PC-3 (cell line): Measurements from ENCODE around the gene ETV6.

Experiments
- CTCF ChIP-seq: fragments of 300-600 bp; sonication (generic); conservative IDR thresholded peaks from 2 replicates; pipeline ENCODE4 v1.5.1; 2017; ENCODE audit warnings: antibody characterized with exemption, low read depth, mild to moderate bottlenecking, low read length
- EZH2phosphoT487 ChIP-seq: fragments of 300-600 bp; sonication (generic); IDR thresholded peaks from 2 replicates; pipeline ENCODE4 v1.6.1; 2018; ENCODE audit warnings: mild to moderate bottlenecking, antibody characterized with exemption, low read length, borderline replicate concordance

- no peak for TF ChIP-seq CTCF
- TF ChIP-seq EZH2phosphoT487: no peak
Observed at GRCh38 chr12:11787933-11788849, 138.7 kb downstream of the ETV6 start.
